HUES6 (cell line): ENCODE results near the gene ETV5.
"Not testable (repeated sequence)": the region's sequence is repeated elsewhere in the genome, so short reads cannot be mapped to it uniquely, and the experiment has no call there.

Experiments
- H3K27ac ChIP-seq: 2 replicates; pipeline ENCODE4 v1.7.0; 2013; ENCODE audit warnings: low read depth, mild to moderate bottlenecking, low read length, inconsistent platforms
- H3K27me3 ChIP-seq: 2 replicates; pipeline ENCODE4 v1.6.1; 2013; ENCODE audit warnings: low read length; ENCODE audit not compliant: control insufficient read depth, insufficient read depth
- H3K36me3 ChIP-seq: 2 replicates; pipeline ENCODE4 v1.6.1; 2013; ENCODE audit warnings: low read length; ENCODE audit not compliant: control insufficient read depth, insufficient read depth
- H3K4me1 ChIP-seq: 2 replicates; pipeline ENCODE4 v1.6.1; 2013; ENCODE audit warnings: low read length; ENCODE audit not compliant: control insufficient read depth, insufficient read depth
- H3K4me3 ChIP-seq: 2 replicates; pipeline ENCODE4 v1.5.1; 2013; ENCODE audit warnings: low read depth, low read length
- H3K9ac ChIP-seq: one replicate; pipeline ENCODE4 v1.6.1; 2013; ENCODE audit warnings: mild to moderate bottlenecking, low read length
- H3K9me3 ChIP-seq: 2 replicates; pipeline ENCODE4 v1.6.1; 2013; ENCODE audit warnings: low read depth, low read length; ENCODE audit not compliant: control insufficient read depth, insufficient read depth

ETV5 gene

GRCh38 chr3:186046838-186047237, 62.1 kb downstream of the ETV5 start:
- Histone ChIP-seq H3K9me3 (no peaks in the 10 kb centered on the region), H3K4me3 (no peak overlapping the region), H3K27ac (no peak overlapping the region), H3K36me3 (peaks cover 50% of the 10 kb centered on the region), H3K9ac (no peak overlapping the region), H3K27me3 (no peaks in the 10 kb centered on the region), H3K4me1 (no peaks in the 10 kb centered on the region)

GRCh38 chr3:186044968-186045367, 63.9 kb downstream of the ETV5 start:
- H3K27me3 ChIP-seq = no peaks in the 10 kb centered on the region
- H3K9me3 ChIP-seq = no peaks in the 10 kb centered on the region
- H3K27ac ChIP-seq = no peak overlapping the region
- H3K4me1 ChIP-seq = no peaks in the 10 kb centered on the region
- H3K9ac ChIP-seq = no peak overlapping the region
- no peak overlapping the region for H3K4me3 ChIP-seq
- peaks cover 31% of the 10 kb centered on the region for H3K36me3 ChIP-seq

GRCh38 chr3:186044427-186044826, 64.5 kb downstream of the ETV5 start:
- no peak overlapping the region for H3K4me3 ChIP-seq
- H3K36me3 ChIP-seq = peaks cover 25% of the 10 kb centered on the region
- H3K27me3 ChIP-seq = no peaks in the 10 kb centered on the region
- H3K9me3 ChIP-seq = no peaks in the 10 kb centered on the region
- H3K9ac ChIP-seq = no peak overlapping the region
- no peak overlapping the region for H3K27ac ChIP-seq
- no peaks in the 10 kb centered on the region for H3K4me1 ChIP-seq

- Histone ChIP-seq H3K9me3 (peaks cover 8% of the 10 kb centered on the region), H3K27me3 (no peaks in the 10 kb centered on the region), H3K4me1 (no peaks in the 10 kb centered on the region), H3K36me3 (peaks cover 8% of the 10 kb centered on the region), H3K4me3 (no peak overlapping the region), H3K9ac (no peak overlapping the region), H3K27ac (no peak overlapping the region)
Measured at GRCh38 chr3:186042521-186043202, 66.2 kb downstream of the ETV5 start.

- Histone ChIP-seq H3K9ac (no peak overlapping the region), H3K27ac (no peak overlapping the region), H3K4me3 (no peak overlapping the region), H3K27me3 (no peaks in the 10 kb centered on the region), H3K4me1 (no peaks in the 10 kb centered on the region), H3K9me3 (peaks cover 8% of the 10 kb centered on the region), H3K36me3 (peaks cover 5% of the 10 kb centered on the region)
Measured at GRCh38 chr3:186042036-186042435, 66.9 kb downstream of the ETV5 start.

- no peaks in the 10 kb centered on the region for H3K27me3 ChIP-seq
- peaks cover 12% of the 10 kb centered on the region for H3K9me3 ChIP-seq
- H3K4me1 ChIP-seq = no peaks in the 10 kb centered on the region
- no peak overlapping the region for H3K27ac ChIP-seq
- H3K9ac ChIP-seq = no peak overlapping the region
- H3K36me3 ChIP-seq = no peaks in the 10 kb centered on the region
- no peak overlapping the region for H3K4me3 ChIP-seq
Measured at GRCh38 chr3:186038360-186038759, 70.5 kb downstream of the ETV5 start.

GRCh38 chr3:186035277-186035676, 73.6 kb downstream of the ETV5 start:
- no peaks in the 10 kb centered on the region for H3K36me3 ChIP-seq

GRCh38 chr3:186032321-186032720, 76.6 kb downstream of the ETV5 start:
- H3K4me1 ChIP-seq = no peaks in the 10 kb centered on the region
- no peak overlapping the region for H3K27ac ChIP-seq
- no peak overlapping the region for H3K4me3 ChIP-seq
- no peaks in the 10 kb centered on the region for H3K27me3 ChIP-seq
- no peaks in the 10 kb centered on the region for H3K36me3 ChIP-seq
- H3K9ac ChIP-seq = no peak overlapping the region
- peaks cover 12% of the 10 kb centered on the region for H3K9me3 ChIP-seq

More at GRCh38 chr3:186035277-186035676, 73.6 kb downstream of the ETV5 start:
- Histone ChIP-seq H3K27me3 (no peaks in the 10 kb centered on the region), H3K9me3 (peaks cover 20% of the 10 kb centered on the region), H3K4me1 (no peaks in the 10 kb centered on the region), H3K4me3 (no peak overlapping the region), H3K27ac (no peak overlapping the region), H3K9ac (no peak overlapping the region)

- H3K27ac ChIP-seq, H3K27me3 ChIP-seq, H3K36me3 ChIP-seq, H3K9me3 ChIP-seq, H3K9ac ChIP-seq, H3K4me1 ChIP-seq, H3K4me3 ChIP-seq: not testable (repeated sequence)
Measured at GRCh38 chr3:186025993-186026392, 82.9 kb downstream of the ETV5 start.

- H3K9ac ChIP-seq = no peak overlapping the region
- H3K27ac ChIP-seq = no peak overlapping the region
- H3K4me1 ChIP-seq = no peaks in the 10 kb centered on the region
- H3K4me3 ChIP-seq = no peak overlapping the region
- H3K9me3 ChIP-seq = no peaks in the 10 kb centered on the region
- no peaks in the 10 kb centered on the region for H3K36me3 ChIP-seq
- no peaks in the 10 kb centered on the region for H3K27me3 ChIP-seq
Measured at GRCh38 chr3:186025161-186025560, 83.7 kb downstream of the ETV5 start.

- no peak overlapping the region for H3K9ac ChIP-seq
- no peaks in the 10 kb centered on the region for H3K36me3 ChIP-seq
- H3K4me1 ChIP-seq = no peaks in the 10 kb centered on the region
- no peaks in the 10 kb centered on the region for H3K9me3 ChIP-seq
- H3K4me3 ChIP-seq = no peak overlapping the region
- no peaks in the 10 kb centered on the region for H3K27me3 ChIP-seq
- H3K27ac ChIP-seq = no peak overlapping the region
Measured at GRCh38 chr3:186024210-186024609, 84.7 kb downstream of the ETV5 start.
